ENCODE results near the gene SUSD1.

DNA sequence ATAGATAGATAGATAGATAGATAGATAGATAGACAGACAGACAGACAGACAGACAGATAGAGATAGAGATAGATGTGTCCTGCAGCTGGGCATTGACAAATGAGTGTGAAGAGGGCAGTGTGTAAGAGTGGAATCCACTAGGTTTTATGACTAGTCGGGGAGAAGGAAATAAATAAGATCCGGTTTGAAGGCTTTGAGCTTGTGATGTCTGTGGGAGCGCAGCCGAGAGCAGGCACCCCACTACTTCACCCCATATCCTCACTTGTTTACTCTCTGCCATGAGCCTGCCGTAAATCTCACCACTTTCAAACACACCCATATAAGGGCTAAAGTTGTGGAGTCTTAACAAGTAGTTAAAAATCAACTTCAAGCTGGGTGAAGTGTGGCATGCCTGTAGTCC lies 1.4 kb upstream of the SUSD1 start:
- TF ChIP-seq CTCF (conservative IDR thresholded peaks at IDR 0.05; ENCODE audit: low read length) (no peak), EZH2phosphoT487 (IDR thresholded peaks at IDR 0.05; ENCODE audit: borderline replicate concordance, low read depth, low read length) (no peak)
